Measurements from ENCODE around the gene TIFAB. TPM values are rescaled to one million over a fixed set of nuclear protein-coding genes. Genes with fewer than 3 reads are reported as not detected.

The TIFAB gene
- polyA plus RNA-seq, 2 of the 4 experiments (the other 2 are of a cell fraction) = not detected

- POLR2A ChIA-PET = no interaction called here
- H3K4me3 ChIP-seq = no peak overlapping the region
- CTCF ChIA-PET = interaction anchor here (1.7 to 37.5 kb wide), 6 partner anchors 11 to 115 kb away, joined by 6 to 1932 read pairs (median 32); no protein-coding TSS in a partner anchor
- no peak for DNase-seq (ENCODE audit: low read depth in 1 of 2, low spot score in 1 of 2)
- WGBS (ENCODE audit: missing lambda C conversion rate) = 71% methylated on average over 7 of the region's 7 CpGs
- FAIRE-seq = no peak
- H3K27ac ChIP-seq = no peak overlapping the region
- H3K4me1 ChIP-seq = no peaks in the 10 kb centered on the region
- TF ChIP-seq CBX8 (IDR thresholded peaks at IDR 0.05) = no peak
- no peak for TF ChIP-seq RAD21 (conservative IDR thresholded peaks at IDR 0.05 in 1 of 2, IDR thresholded peaks at IDR 0.05 in 1 of 2)
- TF ChIP-seq RFX5 (IDR thresholded peaks at IDR 0.05) = no peak
- no peak for TF ChIP-seq FOXS1 (CRISPR knock-in tag; IDR thresholded peaks at IDR 0.05)
- no peak for TF ChIP-seq CTCF (IDR thresholded peaks at IDR 0.05)
- TF ChIP-seq KDM5A (IDR thresholded peaks at IDR 0.05) = no peak
- TF ChIP-seq NR3C1 (IDR thresholded peaks at IDR 0.05) = no peak
- TF ChIP-seq FOSB (CRISPR knock-in tag; IDR thresholded peaks at IDR 0.05) = no peak
- TF ChIP-seq JUNB (IDR thresholded peaks at IDR 0.05) = no peak
- no peak for TF ChIP-seq PBX3 (IDR thresholded peaks at IDR 0.05)
- TF ChIP-seq CHD2 (IDR thresholded peaks at IDR 0.05; ENCODE audit: low read length, partially characterized antibody) = no peak
- TF ChIP-seq BCL3 (IDR thresholded peaks at IDR 0.05) = no peak
- TF ChIP-seq EHF (CRISPR knock-in tag; IDR thresholded peaks at IDR 0.05) = no peak
- TF ChIP-seq ZFP36 (IDR thresholded peaks at IDR 0.05; ENCODE audit: borderline replicate concordance, partially characterized antibody) = no peak
- no peak for TF ChIP-seq BHLHE40 (IDR thresholded peaks at IDR 0.05; ENCODE audit: low read depth, low read length)
- no peak for TF ChIP-seq HEYL (CRISPR knock-in tag; IDR thresholded peaks at IDR 0.05)
- no peak for TF ChIP-seq EHMT2 (IDR thresholded peaks at IDR 0.05; ENCODE audit: low read depth)
- TF ChIP-seq SMC3 (IDR thresholded peaks at IDR 0.05) = no peak
- no peak for TF ChIP-seq ZC3H11A (IDR thresholded peaks at IDR 0.05)
- TF ChIP-seq MAFK (IDR thresholded peaks at IDR 0.05; ENCODE audit: partially characterized antibody) = no peak
- ATAC-seq = no peak
- H3K9me3 ChIP-seq = no peaks in the 10 kb centered on the region
- H3K4me2 ChIP-seq = no peak overlapping the region
Observed at GRCh38 chr5:135446615-135447014, 5.5 kb downstream of the TIFAB start.

GRCh38 chr5:135446206-135446605 lies 5.9 kb downstream of the TIFAB start:
- ATAC-seq (no peak), DNase-seq (ENCODE audit: low read depth in 1 of 2, low spot score in 1 of 2) (no peak), FAIRE-seq (no peak)
- Histone ChIP-seq H3K4me1 (no peaks in the 10 kb centered on the region), H3K9me3 (no peaks in the 10 kb centered on the region), H3K4me2 (no peak overlapping the region), H3K27ac (no peak overlapping the region), H3K4me3 (no peak overlapping the region)
- TF ChIP-seq HOXB5 (CRISPR knock-in tag; IDR thresholded peaks at IDR 0.05) (no peak), FOSB (CRISPR knock-in tag; IDR thresholded peaks at IDR 0.05) (no peak), BCL3 (IDR thresholded peaks at IDR 0.05) (no peak), CEBPB (IDR thresholded peaks at IDR 0.05) (no peak), ZC3H11A (IDR thresholded peaks at IDR 0.05) (no peak), USF2 (IDR thresholded peaks at IDR 0.05) (no peak)
- WGBS (ENCODE audit: missing lambda C conversion rate) = 68% methylated on average over 9 of the region's 9 CpGs
- CTCF ChIA-PET = interaction anchor here (1.7 to 37.5 kb wide), 6 partner anchors 11 to 115 kb away, joined by 6 to 1932 read pairs (median 32); no protein-coding TSS in a partner anchor
- POLR2A ChIA-PET = no interaction called here
